ENCODE measurements around the gene POLRMT. TPM values are rescaled to one million over a fixed set of nuclear protein-coding genes. Genes with fewer than 3 reads are reported as not detected.
"Not testable (repeated sequence)": the region's sequence is repeated elsewhere in the genome, so short reads cannot be mapped to it uniquely, and the experiment has no call there.

The POLRMT gene
- total RNA-seq, 1 donor: 25.5 TPM

- no peak for DNase-seq (ENCODE audit: low read depth)
- H3K4me3 ChIP-seq (ENCODE audit: low read depth, low read length): no peak overlapping the region
- no peak for TF ChIP-seq CTCF (IDR thresholded peaks at IDR 0.05; ENCODE audit: insufficient read depth, low read depth, low read length)
Measured at GRCh38 chr19:607301-608154, 25.8 kb downstream of the POLRMT start.

- H3K4me3 ChIP-seq (ENCODE audit: low read depth, low read length); DNase-seq (ENCODE audit: low read depth): not testable (repeated sequence)
Measured at GRCh38 chr19:605061-605971, 28.0 kb downstream of the POLRMT start.

GRCh38 chr19:604355-604754 lies 29.0 kb downstream of the POLRMT start:
- TF ChIP-seq CTCF (IDR thresholded peaks at IDR 0.05; ENCODE audit: insufficient read depth, low read depth, low read length): no peak
- H3K4me3 ChIP-seq (ENCODE audit: low read depth, low read length): no peak overlapping the region
- DNase-seq (ENCODE audit: low read depth): no peak

GRCh38 chr19:603779-604178 lies 29.6 kb downstream of the POLRMT start:
- DNase-seq (ENCODE audit: low read depth); H3K4me3 ChIP-seq (ENCODE audit: low read depth, low read length): not testable (repeated sequence)

GRCh38 chr19:603302-603639 lies 30.1 kb downstream of the POLRMT start:
- not testable (repeated sequence) for DNase-seq (ENCODE audit: low read depth); H3K4me3 ChIP-seq (ENCODE audit: low read depth, low read length)

- no peak overlapping the region for H3K4me3 ChIP-seq (ENCODE audit: low read depth, low read length)
- DNase-seq (ENCODE audit: low read depth): no peak
- TF ChIP-seq CTCF (IDR thresholded peaks at IDR 0.05; ENCODE audit: insufficient read depth, low read depth, low read length): no peak
Measured at GRCh38 chr19:602391-603301, 30.7 kb downstream of the POLRMT start.

GRCh38 chr19:601790-602189 lies 31.5 kb downstream of the POLRMT start:
- no peak overlapping the region for H3K4me3 ChIP-seq (ENCODE audit: low read depth, low read length)
- DNase-seq (ENCODE audit: low read depth): no peak
- TF ChIP-seq CTCF (IDR thresholded peaks at IDR 0.05; ENCODE audit: insufficient read depth, low read depth, low read length): no peak

GRCh38 chr19:601310-601709 lies 32.0 kb downstream of the POLRMT start:
- no peak for TF ChIP-seq CTCF (IDR thresholded peaks at IDR 0.05; ENCODE audit: insufficient read depth, low read depth, low read length)
- no peak for DNase-seq (ENCODE audit: low read depth)
- H3K4me3 ChIP-seq (ENCODE audit: low read depth, low read length): no peak overlapping the region

Data from fibroblast of villous mesenchyme (primary cell).